Left ventricle myocardium inferior (tissue), 1 donor: ENCODE results near the gene DLG2. TPM values are rescaled to one million over a fixed set of nuclear protein-coding genes. Genes with fewer than 3 reads are reported as not detected.

Experiments used
- DNase-seq: peaks from one replicate; pipeline ENCODE4 v3.0.0-alpha.2; 2020
- H3K27ac ChIP-seq: fragments of 200-600 bp; replicated peaks from 2 replicates; pipeline ENCODE4 v1.8.0; 2021
- H3K27me3 ChIP-seq: fragments of 200-600 bp; 2 replicates; pipeline ENCODE4 v1.8.0; 2021; ENCODE audit warnings: low read depth
- H3K36me3 ChIP-seq: fragments of 200-600 bp; 2 replicates; pipeline ENCODE4 v1.8.0; 2021
- H3K4me1 ChIP-seq: fragments of 200-600 bp; 2 replicates; pipeline ENCODE4 v1.8.0; 2021
- H3K4me3 ChIP-seq: fragments of 200-600 bp; 2 replicates; pipeline ENCODE4 v1.8.0; 2021; ENCODE audit warnings: mild to moderate bottlenecking, moderate library complexity
- H3K9me3 ChIP-seq: fragments of 200-600 bp; replicated peaks from 2 replicates; pipeline ENCODE4 v1.8.0; 2021
- intact Hi-C: fragments of 100-400 bp; cut with micrococcal nuclease; formaldehyde crosslinking; loops from one replicate; pipeline ENCODE4 v1.11.0; 2022
- total RNA-seq: library from RNA; stranded (reverse); fragmentation: NEBNext Ultra II Directional; extraction: Animal tissue kit (Norgen Biotek cat#: 25700); gene quantifications from one replicate; pipeline ENCODE4 v1.2.1, GENCODE V29; 2021
- TF ChIP-seq, protein P1 (sequence below): fragments of 200-600 bp; IDR thresholded peaks from 2 replicates; pipeline ENCODE4 v1.8.0; 2021; ENCODE audit warnings: antibody characterized with exemption, mild to moderate bottlenecking, borderline replicate concordance
- donor health status: DM: no; HTN: yes; CAD: no; lungs with severe emphysema.

Gene DLG2
- total RNA-seq, 1 donor from 2014 or later, result 6.5 TPM

GRCh38 chr11:84414920-84415319 lies 1212.2 kb downstream of the DLG2 start:
- no peak for DNase-seq
- no peaks in the 10 kb centered on the region for H3K4me1 ChIP-seq
- no peaks in the 10 kb centered on the region for H3K27me3 ChIP-seq
- no peak overlapping the region for H3K4me3 ChIP-seq
- intact Hi-C loops, result no loop called here
- TF ChIP-seq, protein P1, sequence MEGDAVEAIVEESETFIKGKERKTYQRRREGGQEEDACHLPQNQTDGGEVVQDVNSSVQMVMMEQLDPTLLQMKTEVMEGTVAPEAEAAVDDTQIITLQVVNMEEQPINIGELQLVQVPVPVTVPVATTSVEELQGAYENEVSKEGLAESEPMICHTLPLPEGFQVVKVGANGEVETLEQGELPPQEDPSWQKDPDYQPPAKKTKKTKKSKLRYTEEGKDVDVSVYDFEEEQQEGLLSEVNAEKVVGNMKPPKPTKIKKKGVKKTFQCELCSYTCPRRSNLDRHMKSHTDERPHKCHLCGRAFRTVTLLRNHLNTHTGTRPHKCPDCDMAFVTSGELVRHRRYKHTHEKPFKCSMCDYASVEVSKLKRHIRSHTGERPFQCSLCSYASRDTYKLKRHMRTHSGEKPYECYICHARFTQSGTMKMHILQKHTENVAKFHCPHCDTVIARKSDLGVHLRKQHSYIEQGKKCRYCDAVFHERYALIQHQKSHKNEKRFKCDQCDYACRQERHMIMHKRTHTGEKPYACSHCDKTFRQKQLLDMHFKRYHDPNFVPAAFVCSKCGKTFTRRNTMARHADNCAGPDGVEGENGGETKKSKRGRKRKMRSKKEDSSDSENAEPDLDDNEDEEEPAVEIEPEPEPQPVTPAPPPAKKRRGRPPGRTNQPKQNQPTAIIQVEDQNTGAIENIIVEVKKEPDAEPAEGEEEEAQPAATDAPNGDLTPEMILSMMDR, result no peak
- H3K9me3 ChIP-seq, result no peaks in the 10 kb centered on the region
- no peaks in the 10 kb centered on the region for H3K36me3 ChIP-seq
- H3K27ac ChIP-seq, result no peak overlapping the region

GRCh38 chr11:84413549-84413948 lies 1213.6 kb downstream of the DLG2 start:
- no peak for DNase-seq
- intact Hi-C loops, result no loop called here
- no peak overlapping the region for H3K4me3 ChIP-seq

GRCh38 chr11:84412862-84413261 lies 1214.3 kb downstream of the DLG2 start:
- Histone ChIP-seq H3K4me1 (no peaks in the 10 kb centered on the region), H3K27me3 (no peaks in the 10 kb centered on the region), H3K36me3 (no peaks in the 10 kb centered on the region), H3K9me3 (no peaks in the 10 kb centered on the region), H3K4me3 (no peak overlapping the region), H3K27ac (no peak overlapping the region)
- intact Hi-C loops, result no loop called here
- DNase-seq, result no peak
- TF ChIP-seq, protein P1, result no peak

More at GRCh38 chr11:84413549-84413948, 1213.6 kb downstream of the DLG2 start:
- Histone ChIP-seq H3K4me1 (no peaks in the 10 kb centered on the region), H3K36me3 (no peaks in the 10 kb centered on the region), H3K27me3 (no peaks in the 10 kb centered on the region), H3K9me3 (no peaks in the 10 kb centered on the region), H3K27ac (no peak overlapping the region)
- TF ChIP-seq, protein P1, result no peak

DNA sequence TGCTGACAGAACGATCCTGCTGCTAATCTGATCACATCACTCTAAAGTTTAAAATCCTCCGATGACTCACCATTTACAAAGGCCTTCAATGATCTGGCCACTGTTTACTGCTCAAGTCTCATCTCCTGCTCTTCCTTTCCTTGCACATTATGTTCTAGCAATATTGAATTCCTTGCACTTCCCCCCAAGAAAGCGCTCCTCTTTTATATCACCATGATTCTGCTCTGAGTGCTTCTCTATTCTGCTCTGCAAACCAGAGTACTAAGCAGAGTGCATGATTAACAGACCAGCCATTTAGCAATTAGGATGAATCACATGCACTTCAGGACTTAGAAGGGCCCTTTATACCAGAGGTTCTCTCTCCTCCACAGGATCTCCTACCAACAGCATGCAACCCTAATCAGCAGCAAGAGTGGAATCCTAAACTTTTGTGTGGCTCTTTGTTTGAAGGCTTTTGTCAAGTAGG lies 1218.2 kb downstream of the DLG2 start:
- TF ChIP-seq, protein P1, result no peak

DNA sequence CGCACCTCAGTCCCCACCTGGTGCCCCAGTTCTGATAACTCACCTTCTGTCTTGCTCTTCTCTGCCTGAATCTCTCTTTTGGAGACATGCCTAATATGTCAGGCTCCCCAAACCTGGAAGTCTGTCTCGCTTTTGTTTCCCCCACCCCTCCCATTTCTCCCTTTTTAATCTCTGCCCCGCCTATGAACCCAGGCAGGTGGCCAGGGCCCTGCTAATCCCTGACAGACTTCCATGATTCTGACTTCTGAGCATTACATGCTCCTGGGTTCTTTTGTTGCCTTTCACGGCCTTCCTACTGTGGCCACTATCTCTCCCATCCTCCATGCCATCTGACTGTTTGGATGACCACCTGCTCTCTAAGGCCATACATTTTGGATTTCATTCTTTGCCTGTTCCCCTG lies 1220.1 kb downstream of the DLG2 start:
- TF ChIP-seq, protein P1, result no peak
- H3K4me1 ChIP-seq, result no peaks in the 10 kb centered on the region
- H3K9me3 ChIP-seq, result no peaks in the 10 kb centered on the region
- no peaks in the 10 kb centered on the region for H3K27me3 ChIP-seq
- no peak for DNase-seq
- intact Hi-C loops, result no loop called here
- no peaks in the 10 kb centered on the region for H3K36me3 ChIP-seq
- no peak overlapping the region for H3K4me3 ChIP-seq
- H3K27ac ChIP-seq, result no peak overlapping the region

More for the DNA sequence above, 1218.2 kb downstream of the DLG2 start:
- Histone ChIP-seq H3K4me1 (no peaks in the 10 kb centered on the region), H3K27ac (no peak overlapping the region), H3K36me3 (no peaks in the 10 kb centered on the region), H3K4me3 (no peak overlapping the region), H3K9me3 (no peaks in the 10 kb centered on the region), H3K27me3 (no peaks in the 10 kb centered on the region)
- intact Hi-C loops, result no loop called here
- DNase-seq, result no peak
